ENCODE data around the gene RIT1. TPM values are rescaled to one million over a fixed set of nuclear protein-coding genes. Genes with fewer than 3 reads are reported as not detected.
A peak's percentile ranks its signal among the peaks of the same experiment; 100 is the strongest.
"Not testable (repeated sequence)": the region's sequence is repeated elsewhere in the genome, so short reads cannot be mapped to it uniquely, and the experiment has no call there.

RIT1 gene
- total and polyA plus RNA-seq, 5 donors: 9.4 to 26.2 (median 21.8) TPM

- no peak for DNase-seq
- WGBS: 1% methylated on average over 11 of the region's 11 CpGs
- Histone ChIP-seq H3K9me3 (ENCODE audit: control insufficient read depth, low read length) (no peaks in the 10 kb centered on the region), H3K27me3 (ENCODE audit: control insufficient read depth, insufficient read depth) (no peaks in the 10 kb centered on the region), H3K27ac (ENCODE audit: low read length) (peak overlapping the region; percentile 71), H3K4me3 (ENCODE audit: low read length) (peak overlapping the region; percentile 96), H3K4me1 (ENCODE audit: control insufficient read depth, insufficient read depth, low read length) (peaks cover 4% of the 10 kb centered on the region)
- intact Hi-C loops (cut with DNase I): loop anchor here in 1 of 4 donors (10.0 kb wide), 1 partner anchor 46 kb away; no protein-coding TSS in a partner anchor
- peak; percentile 73 to 77 for ATAC-seq
Observed at GRCh38 chr1:155910621-155911121, 478 bp downstream of the RIT1 start.

- DNase-seq: no peak
- peak; percentile 15 to 24 for ATAC-seq
- intact Hi-C loops (cut with DNase I): loop anchor here in 1 of 4 donors (10.0 kb wide), 1 partner anchor 45 kb away; no protein-coding TSS in a partner anchor
- peak overlapping the region; percentile 27 for H3K27ac ChIP-seq (ENCODE audit: low read length)
- WGBS: 66% methylated on average over 4 of the region's 4 CpGs
- H3K4me1 ChIP-seq (ENCODE audit: control insufficient read depth, insufficient read depth, low read length): peaks cover 4% of the 10 kb centered on the region
- H3K4me3 ChIP-seq (ENCODE audit: low read length): peak overlapping the region; percentile 96
- no peaks in the 10 kb centered on the region for H3K27me3 ChIP-seq (ENCODE audit: control insufficient read depth, insufficient read depth)
- H3K9me3 ChIP-seq (ENCODE audit: control insufficient read depth, low read length): no peaks in the 10 kb centered on the region
Observed at GRCh38 chr1:155909894-155910293, 1.3 kb downstream of the RIT1 start.

GRCh38 chr1:155904261-155904660 is 6.9 kb downstream of the RIT1 start:
- no peak for DNase-seq
- no peak for ATAC-seq
- intact Hi-C loops (cut with DNase I): no loop called here
- Histone ChIP-seq H3K4me1 (ENCODE audit: control insufficient read depth, insufficient read depth, low read length) (no peaks in the 10 kb centered on the region), H3K9me3 (ENCODE audit: control insufficient read depth, low read length) (no peaks in the 10 kb centered on the region), H3K4me3 (ENCODE audit: low read length) (no peak overlapping the region), H3K27me3 (ENCODE audit: control insufficient read depth, insufficient read depth) (no peaks in the 10 kb centered on the region), H3K27ac (ENCODE audit: low read length) (no peak overlapping the region)
- WGBS: 96% methylated on average over 12 of the region's 12 CpGs

GRCh38 chr1:155900161-155900560 is 11.0 kb downstream of the RIT1 start:
- ATAC-seq: no peak
- H3K27ac ChIP-seq (ENCODE audit: low read length): no peak overlapping the region
- 81% methylated on average over 4 of the region's 4 CpGs for WGBS
- H3K4me3 ChIP-seq (ENCODE audit: low read length): no peak overlapping the region
- intact Hi-C loops (cut with DNase I): no loop called here
- H3K27me3 ChIP-seq (ENCODE audit: control insufficient read depth, insufficient read depth): no peaks in the 10 kb centered on the region
- DNase-seq: no peak
- H3K9me3 ChIP-seq (ENCODE audit: control insufficient read depth, low read length): no peaks in the 10 kb centered on the region
- H3K4me1 ChIP-seq (ENCODE audit: control insufficient read depth, insufficient read depth, low read length): no peaks in the 10 kb centered on the region

GRCh38 chr1:155899683-155900082 is 11.5 kb downstream of the RIT1 start:
- DNase-seq: no peak
- Histone ChIP-seq H3K4me3 (ENCODE audit: low read length) (no peak overlapping the region), H3K4me1 (ENCODE audit: control insufficient read depth, insufficient read depth, low read length) (no peaks in the 10 kb centered on the region), H3K27me3 (ENCODE audit: control insufficient read depth, insufficient read depth) (no peaks in the 10 kb centered on the region), H3K27ac (ENCODE audit: low read length) (no peak overlapping the region), H3K9me3 (ENCODE audit: control insufficient read depth, low read length) (no peaks in the 10 kb centered on the region)
- no peak for ATAC-seq
- intact Hi-C loops (cut with DNase I): no loop called here
- 97% methylated on average over 2 of the region's 2 CpGs for WGBS

GRCh38 chr1:155898888-155899287 is 12.3 kb downstream of the RIT1 start:
- H3K9me3 ChIP-seq (ENCODE audit: control insufficient read depth, low read length): no peaks in the 10 kb centered on the region
- H3K4me3 ChIP-seq (ENCODE audit: low read length): no peak overlapping the region
- H3K27ac ChIP-seq (ENCODE audit: low read length): no peak overlapping the region
- no peaks in the 10 kb centered on the region for H3K27me3 ChIP-seq (ENCODE audit: control insufficient read depth, insufficient read depth)
- H3K4me1 ChIP-seq (ENCODE audit: control insufficient read depth, insufficient read depth, low read length): no peaks in the 10 kb centered on the region
- no peak for ATAC-seq
- intact Hi-C loops (cut with DNase I): no loop called here
- no peak for DNase-seq
- WGBS: 69% methylated on average over 2 of the region's 2 CpGs

- H3K27ac ChIP-seq (ENCODE audit: low read length): no peak overlapping the region
- no peaks in the 10 kb centered on the region for H3K4me1 ChIP-seq (ENCODE audit: control insufficient read depth, insufficient read depth, low read length)
- intact Hi-C loops (cut with DNase I): no loop called here
- no peak overlapping the region for H3K4me3 ChIP-seq (ENCODE audit: low read length)
- H3K27me3 ChIP-seq (ENCODE audit: control insufficient read depth, insufficient read depth): no peaks in the 10 kb centered on the region
- DNase-seq (no peak), ATAC-seq (no peak)
- no peaks in the 10 kb centered on the region for H3K9me3 ChIP-seq (ENCODE audit: control insufficient read depth, low read length)
- 81% methylated on average over 1 of the region's 1 CpG for WGBS
Observed at GRCh38 chr1:155897746-155898145, 13.4 kb downstream of the RIT1 start.

- DNase-seq; H3K4me1 ChIP-seq (ENCODE audit: control insufficient read depth, insufficient read depth, low read length); intact Hi-C loops (cut with DNase I); H3K9me3 ChIP-seq (ENCODE audit: control insufficient read depth, low read length); H3K27ac ChIP-seq (ENCODE audit: low read length); H3K27me3 ChIP-seq (ENCODE audit: control insufficient read depth, insufficient read depth); ATAC-seq; H3K4me3 ChIP-seq (ENCODE audit: low read length): not testable (repeated sequence)
- WGBS: 94% methylated on average over 8 of the region's 8 CpGs
Observed at GRCh38 chr1:155896476-155896875, 14.7 kb downstream of the RIT1 start.

GRCh38 chr1:155895617-155896016 is 15.5 kb downstream of the RIT1 start:
- 96% methylated on average over 6 of the region's 6 CpGs for WGBS
- H3K27ac ChIP-seq (ENCODE audit: low read length); H3K4me1 ChIP-seq (ENCODE audit: control insufficient read depth, insufficient read depth, low read length); H3K27me3 ChIP-seq (ENCODE audit: control insufficient read depth, insufficient read depth); ATAC-seq; H3K9me3 ChIP-seq (ENCODE audit: control insufficient read depth, low read length); DNase-seq; intact Hi-C loops (cut with DNase I); H3K4me3 ChIP-seq (ENCODE audit: low read length): not testable (repeated sequence)

- intact Hi-C loops (cut with DNase I): no loop called here
Observed at GRCh38 chr1:155893389-155894142, 17.6 kb downstream of the RIT1 start.

GRCh38 chr1:155892796-155893195 is 18.4 kb downstream of the RIT1 start:
- Histone ChIP-seq H3K4me1 (ENCODE audit: control insufficient read depth, insufficient read depth, low read length) (peaks cover 4% of the 10 kb centered on the region), H3K27ac (ENCODE audit: low read length) (peak overlapping the region; percentile 54), H3K9me3 (ENCODE audit: control insufficient read depth, low read length) (no peaks in the 10 kb centered on the region), H3K27me3 (ENCODE audit: control insufficient read depth, insufficient read depth) (no peaks in the 10 kb centered on the region), H3K4me3 (ENCODE audit: low read length) (no peak overlapping the region)
- intact Hi-C loops (cut with DNase I): no loop called here
- 45% methylated on average over 3 of the region's 3 CpGs for WGBS
- no peak for ATAC-seq
- DNase-seq: no peak

More at GRCh38 chr1:155893389-155894142, 17.6 kb downstream of the RIT1 start:
- H3K27me3 ChIP-seq (ENCODE audit: control insufficient read depth, insufficient read depth): no peaks in the 10 kb centered on the region
- DNase-seq (no peak), ATAC-seq (peak; percentile 66 to 89)
- peaks cover 4% of the 10 kb centered on the region for H3K4me1 ChIP-seq (ENCODE audit: control insufficient read depth, insufficient read depth, low read length)
- 57% methylated on average over 10 of the region's 10 CpGs for WGBS
- no peak overlapping the region for H3K4me3 ChIP-seq (ENCODE audit: low read length)
- H3K9me3 ChIP-seq (ENCODE audit: control insufficient read depth, low read length): no peaks in the 10 kb centered on the region
- H3K27ac ChIP-seq (ENCODE audit: low read length): peak overlapping the region; percentile 67
